Measurements from ENCODE around the gene KRTAP10-8. TPM values are rescaled to one million over a fixed set of nuclear protein-coding genes. Genes with fewer than 3 reads are reported as not detected.
"Not testable (repeated sequence)": the region's sequence is repeated elsewhere in the genome, so short reads cannot be mapped to it uniquely, and the experiment has no call there.

Gene KRTAP10-8
- total RNA-seq, 1 experiment from 2014 or later = not detected

DNA sequence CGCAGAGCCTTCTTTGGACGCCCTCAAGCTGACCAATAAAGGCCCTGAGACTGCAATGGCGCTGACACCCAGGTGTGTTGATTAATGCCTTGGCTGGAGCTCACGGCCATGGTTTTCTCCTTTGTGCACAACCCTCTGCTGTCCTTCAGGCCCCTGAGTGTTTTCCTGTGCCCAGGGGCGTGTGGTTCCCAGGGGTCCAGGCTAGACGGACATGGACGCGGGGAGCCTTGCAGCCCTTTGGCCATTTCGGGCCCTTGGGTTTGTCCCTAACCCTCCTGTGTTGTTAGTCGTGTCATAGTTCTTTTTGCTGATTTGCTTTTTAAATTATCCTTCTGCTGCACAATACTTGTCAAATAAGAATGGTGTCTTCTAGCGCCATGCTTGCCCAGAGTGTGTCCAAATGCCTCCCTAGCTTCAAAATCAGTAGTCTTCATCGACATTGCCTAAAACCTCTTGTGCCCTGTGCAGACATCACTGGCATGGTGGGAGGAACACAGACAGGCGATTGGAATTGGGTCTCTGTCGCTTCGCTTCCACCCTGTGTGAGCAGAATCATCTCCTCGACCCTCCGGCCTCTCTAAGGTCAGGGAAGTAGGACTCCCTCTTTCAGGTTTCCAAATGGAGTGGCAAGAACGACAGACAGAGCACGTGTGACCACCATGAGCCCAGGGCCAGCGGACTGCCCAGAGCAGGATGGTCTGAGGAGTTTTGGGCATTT is 36.4 kb upstream of the KRTAP10-8 start:
- DNase-seq (ENCODE audit: low read depth, low spot score) = no peak
- in situ Hi-C loops (cut with HindIII; ENCODE audit: low pct_unique_long_range_greater_than_20kb, low sequenced_read_pairs) = no loop called here

DNA sequence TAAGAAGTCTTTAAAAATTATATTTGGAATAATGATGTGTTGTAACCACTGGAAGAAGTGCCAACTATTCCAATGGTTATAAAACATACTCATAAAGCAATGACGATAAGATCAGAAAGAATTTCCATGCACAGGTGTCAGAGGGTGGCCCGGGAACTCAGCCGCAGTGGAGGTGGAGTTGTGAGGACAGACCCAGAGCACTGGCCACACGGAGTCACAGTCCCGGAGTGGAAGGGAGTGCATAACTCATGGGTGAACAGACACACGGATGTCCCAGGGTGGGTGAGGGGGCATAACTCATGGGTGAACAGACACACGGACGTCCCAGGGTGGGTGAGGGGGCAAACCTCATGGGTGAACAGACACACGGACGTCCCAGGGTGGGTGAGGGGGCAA is 35.9 kb upstream of the KRTAP10-8 start:
- no peak for DNase-seq (ENCODE audit: low read depth, low spot score)
- in situ Hi-C loops (cut with HindIII; ENCODE audit: low pct_unique_long_range_greater_than_20kb, low sequenced_read_pairs) = no loop called here

DNA sequence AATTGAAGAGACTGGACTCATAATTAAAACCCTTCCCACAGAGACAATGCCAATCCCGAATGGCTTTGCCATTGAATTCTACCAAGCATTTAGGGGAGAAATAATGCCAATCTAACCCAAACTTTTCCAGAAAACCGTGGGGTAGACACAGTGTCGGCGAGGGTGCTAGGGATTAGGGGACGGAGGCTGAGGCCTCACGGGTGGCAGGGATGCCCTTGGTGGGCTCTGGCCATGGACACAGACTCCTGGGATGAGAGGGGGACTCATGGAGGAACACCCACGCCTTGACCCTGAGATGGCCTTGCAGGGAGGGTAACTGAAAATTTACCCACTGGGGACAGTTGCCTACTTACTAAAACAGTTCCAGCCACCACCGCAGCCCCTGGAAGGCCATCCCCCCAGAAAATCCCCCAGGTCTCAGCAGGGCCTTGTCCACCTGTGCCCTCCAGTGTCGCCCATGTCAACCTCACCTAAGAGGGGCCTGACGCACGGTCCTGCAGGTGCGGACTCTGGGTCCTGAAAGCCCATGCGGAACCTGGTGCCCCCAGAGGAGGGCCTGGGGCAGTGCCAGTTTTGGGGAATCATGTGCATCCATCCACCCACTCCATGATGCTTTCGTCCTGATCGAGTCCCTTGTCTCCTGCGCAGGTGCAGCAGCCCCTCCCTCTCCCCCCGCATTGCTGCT is 33.4 kb upstream of the KRTAP10-8 start:
- no peak for DNase-seq (ENCODE audit: low read depth, low spot score)

DNA sequence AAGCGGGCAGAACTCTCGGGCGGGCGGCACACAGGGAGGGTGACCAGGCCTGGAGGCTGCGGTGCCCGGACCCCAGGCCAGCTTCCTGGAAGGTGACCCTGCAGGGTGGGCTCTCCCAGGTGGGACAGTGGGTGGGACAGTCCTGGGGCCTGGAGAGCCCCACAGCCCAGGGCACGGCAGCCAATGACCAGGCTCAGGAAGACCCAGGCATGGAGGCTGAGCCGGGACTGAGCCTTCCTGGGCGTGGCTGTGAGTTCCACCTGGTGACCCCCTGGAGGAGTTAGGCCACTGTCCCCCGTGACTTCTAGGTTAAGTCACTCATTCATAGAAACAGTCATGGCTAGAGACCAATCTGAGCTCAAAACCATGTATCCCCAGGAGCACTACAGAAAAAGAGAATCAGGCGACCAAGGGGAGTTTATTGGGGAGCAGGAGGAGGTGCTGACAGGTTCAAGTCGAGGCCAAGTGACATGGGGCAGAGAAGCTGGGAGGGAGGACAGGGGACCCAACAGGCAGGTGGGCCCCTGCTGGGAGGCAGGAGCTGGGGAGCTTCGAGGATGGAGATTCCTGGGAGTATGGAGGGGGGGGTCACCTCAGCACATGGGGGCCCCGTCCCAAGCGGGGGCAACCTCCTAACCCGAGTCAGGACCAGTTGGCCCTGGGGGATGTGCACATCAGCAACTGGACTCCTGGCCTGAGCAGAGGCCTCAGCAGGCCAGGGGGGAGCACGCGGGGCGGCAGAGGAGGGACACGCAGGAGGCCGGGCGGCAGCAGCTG is 32.6 kb upstream of the KRTAP10-8 start:
- in situ Hi-C loops (cut with HindIII; ENCODE audit: low pct_unique_long_range_greater_than_20kb, low sequenced_read_pairs) = no loop called here
- no peak for DNase-seq (ENCODE audit: low read depth, low spot score)

More for the DNA sequence above, 33.4 kb upstream of the KRTAP10-8 start:
- in situ Hi-C loops (cut with HindIII; ENCODE audit: low pct_unique_long_range_greater_than_20kb, low sequenced_read_pairs) = no loop called here

DNA sequence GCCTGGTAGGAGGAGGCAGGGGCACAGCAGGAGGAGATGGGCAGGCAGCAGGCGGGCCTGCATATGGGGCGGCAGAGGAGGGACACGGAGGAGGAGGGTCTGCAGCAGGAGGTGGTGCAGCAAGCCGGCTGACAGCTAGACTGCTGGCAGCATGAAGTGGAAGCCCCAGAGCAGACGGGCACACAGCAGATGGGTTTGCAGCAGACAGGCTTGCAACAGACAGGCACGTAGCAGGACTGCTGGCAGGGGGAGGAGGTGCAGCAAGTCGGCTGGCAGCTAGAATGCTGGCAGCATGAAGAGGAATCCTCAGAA is 32.1 kb upstream of the KRTAP10-8 start:
- DNase-seq (ENCODE audit: low read depth, low spot score) = no peak
- in situ Hi-C loops (cut with HindIII; ENCODE audit: low pct_unique_long_range_greater_than_20kb, low sequenced_read_pairs) = no loop called here

DNA sequence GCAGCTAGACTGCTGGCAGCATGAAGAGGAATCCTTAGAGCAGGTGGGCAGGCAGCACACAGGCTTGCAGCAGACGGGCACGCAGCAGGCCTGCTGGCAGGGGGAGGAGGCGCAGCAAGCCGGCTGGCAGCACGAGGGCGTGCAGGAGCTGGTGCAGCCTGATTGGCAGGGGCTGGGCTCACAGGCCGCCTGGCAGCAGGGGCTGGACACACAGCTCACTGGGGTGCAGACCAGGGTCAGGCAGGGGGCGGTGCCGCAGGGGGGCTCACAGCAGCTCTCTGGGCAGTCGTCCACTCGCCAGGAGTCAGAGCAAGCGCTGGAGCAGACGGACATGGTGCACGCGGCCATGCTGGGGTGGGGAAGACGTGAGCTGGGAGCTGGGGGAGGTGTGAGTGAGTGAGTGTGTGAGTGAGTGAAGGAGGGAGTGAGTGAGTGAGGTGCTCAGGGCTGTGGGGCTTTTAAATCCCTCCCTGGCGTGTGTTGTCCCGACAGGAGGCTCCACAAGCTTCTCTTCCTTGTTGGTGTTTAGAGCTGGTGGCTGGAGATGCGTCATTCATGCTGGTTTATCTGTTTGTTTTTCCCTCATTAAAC is 31.6 kb upstream of the KRTAP10-8 start, which contains the start of gene KRTAP10-5:
Gene KRTAP10-5, minus strand, starts transcription at position 374 of the 591 bp plus-strand sequence. Its CDS starts 26 bp downstream, at position 348.
- in situ Hi-C loops (cut with HindIII; ENCODE audit: low pct_unique_long_range_greater_than_20kb, low sequenced_read_pairs); DNase-seq (ENCODE audit: low read depth, low spot score): not testable (repeated sequence)

DNA sequence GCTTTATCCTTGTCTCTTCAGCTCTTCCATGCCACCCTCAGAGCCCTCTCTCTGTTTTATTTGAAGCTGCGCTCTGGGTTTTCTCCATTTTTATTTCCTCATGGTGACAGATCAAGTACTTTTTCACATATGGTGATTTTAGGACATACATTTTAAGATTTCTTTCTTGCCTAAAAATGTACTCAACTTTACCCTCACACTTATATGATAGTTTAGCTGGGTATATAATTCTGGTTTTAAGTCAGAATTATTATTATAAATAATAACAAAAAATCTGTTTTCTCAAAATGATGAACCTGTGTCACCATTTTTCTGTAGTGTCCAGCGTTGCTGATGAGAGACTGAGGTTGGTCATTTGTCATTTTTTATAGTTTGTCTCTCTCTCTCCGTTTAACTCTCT is 30.7 kb upstream of the KRTAP10-8 start:
- in situ Hi-C loops (cut with HindIII; ENCODE audit: low pct_unique_long_range_greater_than_20kb, low sequenced_read_pairs) = no loop called here
- DNase-seq (ENCODE audit: low read depth, low spot score) = no peak

DNA sequence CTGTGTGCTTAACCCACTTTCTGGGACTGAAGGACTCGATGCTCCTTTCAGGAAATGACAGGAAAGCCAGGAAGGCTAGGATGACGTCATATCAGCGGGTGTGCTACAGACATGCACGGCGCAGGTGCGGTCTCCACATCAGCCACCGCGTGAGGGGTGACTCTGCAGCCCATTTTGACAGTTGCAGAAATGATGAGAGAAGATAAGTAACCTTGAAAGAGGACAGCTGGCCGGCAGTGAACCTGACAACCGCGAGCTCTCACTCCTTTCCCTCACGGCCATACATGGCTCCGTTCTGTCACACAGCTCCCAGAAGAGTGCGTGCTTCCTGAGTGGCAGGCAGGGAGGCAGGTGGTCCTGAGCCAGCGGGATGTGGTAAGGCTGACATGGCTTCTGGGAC is 29.8 kb upstream of the KRTAP10-8 start:
- in situ Hi-C loops (cut with HindIII; ENCODE audit: low pct_unique_long_range_greater_than_20kb, low sequenced_read_pairs) = no loop called here
- DNase-seq (ENCODE audit: low read depth, low spot score) = no peak

DNA sequence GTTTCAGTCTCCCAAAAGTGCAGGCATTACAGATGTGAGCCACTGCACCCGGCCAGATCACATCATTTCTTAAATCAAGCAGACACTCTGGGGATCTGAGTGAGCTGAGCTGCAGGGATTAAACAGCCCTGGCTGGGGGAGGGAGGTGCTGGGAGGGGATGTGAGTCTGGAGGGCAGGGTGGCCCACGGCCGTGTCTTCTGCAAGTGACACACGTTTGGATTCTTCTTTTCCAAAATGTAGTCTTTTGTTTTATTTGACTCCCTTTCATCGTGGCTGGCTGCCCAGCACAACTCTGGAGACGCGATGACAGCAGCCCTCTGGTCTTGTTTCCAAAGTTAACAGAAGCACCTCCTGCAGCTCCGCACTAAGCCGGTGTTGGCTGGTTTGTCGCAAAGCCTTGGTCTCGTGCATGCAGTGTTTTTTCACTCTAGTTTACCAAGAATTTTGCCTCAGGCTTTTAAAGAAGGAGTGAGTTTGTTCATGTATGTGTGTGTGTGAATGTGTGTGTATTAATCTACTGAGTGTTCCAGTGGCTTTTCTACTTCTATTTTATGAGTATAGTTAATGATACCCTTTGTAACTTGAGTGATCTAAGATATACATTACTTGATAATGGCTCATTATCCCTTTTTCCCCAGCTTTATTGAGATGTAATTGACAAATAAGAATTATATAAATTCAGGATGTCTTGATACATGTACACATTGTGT is 28.6 kb upstream of the KRTAP10-8 start:
- in situ Hi-C loops (cut with HindIII; ENCODE audit: low pct_unique_long_range_greater_than_20kb, low sequenced_read_pairs) = no loop called here
- no peak for DNase-seq (ENCODE audit: low read depth, low spot score)

DNA sequence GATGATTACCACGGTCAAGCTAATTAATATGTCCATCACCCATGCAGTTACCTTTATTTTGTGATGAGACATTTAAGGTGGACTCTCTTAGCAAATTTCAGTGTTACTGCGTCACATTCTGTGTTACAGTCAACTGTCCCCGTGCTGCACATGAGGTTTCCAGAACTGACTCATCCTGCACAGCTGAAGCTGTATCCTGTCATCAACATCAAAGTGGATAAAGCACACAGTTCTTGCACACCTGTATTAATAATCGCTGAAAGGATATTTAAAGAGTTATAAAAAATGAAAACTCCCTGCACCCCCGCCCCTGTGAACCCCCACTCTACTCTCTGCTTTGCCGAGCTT is 28.1 kb upstream of the KRTAP10-8 start:
- DNase-seq (ENCODE audit: low read depth, low spot score) = no peak
- in situ Hi-C loops (cut with HindIII; ENCODE audit: low pct_unique_long_range_greater_than_20kb, low sequenced_read_pairs) = no loop called here

DNA sequence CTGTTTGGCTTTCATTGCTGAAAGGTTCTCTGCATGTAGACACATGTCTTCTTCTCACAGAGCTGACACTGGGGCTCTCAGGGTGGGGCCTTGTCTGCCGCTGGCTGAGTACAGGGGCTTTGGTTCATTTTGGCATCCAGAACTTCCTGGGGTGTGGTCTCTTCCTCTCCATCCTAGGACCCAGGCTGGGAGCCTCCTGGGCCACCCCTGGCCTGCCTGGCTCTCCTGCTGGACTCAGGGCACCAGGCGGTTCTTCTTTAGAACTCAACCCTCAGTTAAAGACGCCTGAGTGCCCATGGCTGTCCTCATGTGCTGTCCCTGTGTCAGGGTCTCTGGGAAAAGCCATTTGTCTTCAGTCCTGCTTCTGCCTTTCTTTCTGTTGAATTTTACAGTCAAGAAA is 26.0 kb upstream of the KRTAP10-8 start:
- in situ Hi-C loops (cut with HindIII; ENCODE audit: low pct_unique_long_range_greater_than_20kb, low sequenced_read_pairs) = no loop called here
- no peak for DNase-seq (ENCODE audit: low read depth, low spot score)

DNA sequence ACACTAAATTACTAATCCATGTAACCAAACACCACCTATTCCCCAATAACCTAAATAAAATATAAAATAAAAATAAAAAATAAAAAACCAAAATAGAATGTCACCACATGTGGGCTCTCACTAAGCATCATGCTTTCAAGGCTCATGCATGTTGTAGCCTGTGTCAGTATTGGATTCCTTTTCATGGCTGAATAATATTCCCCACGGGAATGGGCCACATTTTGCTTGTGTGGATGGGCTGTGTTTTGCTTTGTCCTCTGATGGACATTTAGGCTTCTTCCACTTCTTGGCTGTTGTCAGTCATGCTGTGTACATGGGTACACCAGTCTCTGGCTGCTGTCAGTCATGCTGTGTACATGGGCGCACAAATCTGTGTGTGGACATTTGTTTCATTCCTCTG is 22.8 kb upstream of the KRTAP10-8 start:
- DNase-seq (ENCODE audit: low read depth, low spot score) = no peak
- in situ Hi-C loops (cut with HindIII; ENCODE audit: low pct_unique_long_range_greater_than_20kb, low sequenced_read_pairs) = no loop called here

DNA sequence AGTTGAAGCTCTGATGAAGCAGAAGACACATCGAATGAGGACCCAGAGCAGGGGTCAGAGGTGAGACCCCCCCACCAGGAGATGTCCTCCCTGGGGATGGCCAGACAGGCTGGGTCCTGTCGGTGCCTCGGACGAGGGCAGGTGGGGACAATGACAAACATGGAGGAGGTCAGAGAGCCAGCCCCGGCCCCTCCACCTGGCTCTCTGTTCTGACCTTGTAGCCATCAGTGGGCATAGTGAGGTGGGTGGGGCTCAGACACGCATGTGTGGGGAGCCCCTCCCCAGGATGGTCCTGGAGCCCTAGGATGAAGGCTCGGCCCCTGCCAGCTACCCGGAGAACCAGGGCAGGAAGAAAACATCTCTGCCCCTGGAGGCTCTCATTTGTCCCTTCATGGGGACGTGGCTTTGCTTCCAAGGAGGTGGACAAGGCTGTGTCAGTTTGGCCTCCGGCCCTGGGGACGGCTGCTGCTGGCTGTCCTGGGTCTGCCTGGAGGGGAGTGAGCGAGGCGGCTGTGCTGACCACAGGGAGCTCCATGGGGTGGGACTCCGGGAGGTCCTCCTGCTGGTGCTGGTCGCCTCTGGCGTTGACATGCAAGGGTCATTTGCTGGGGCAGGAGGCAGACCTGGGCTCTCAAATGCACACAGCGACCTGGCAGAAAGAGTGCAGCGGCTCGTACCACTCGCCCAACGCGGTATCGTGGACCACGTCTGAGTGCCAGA is 22.1 kb upstream of the KRTAP10-8 start:
- in situ Hi-C loops (cut with HindIII; ENCODE audit: low pct_unique_long_range_greater_than_20kb, low sequenced_read_pairs) = no loop called here
- no peak for DNase-seq (ENCODE audit: low read depth, low spot score)

DNA sequence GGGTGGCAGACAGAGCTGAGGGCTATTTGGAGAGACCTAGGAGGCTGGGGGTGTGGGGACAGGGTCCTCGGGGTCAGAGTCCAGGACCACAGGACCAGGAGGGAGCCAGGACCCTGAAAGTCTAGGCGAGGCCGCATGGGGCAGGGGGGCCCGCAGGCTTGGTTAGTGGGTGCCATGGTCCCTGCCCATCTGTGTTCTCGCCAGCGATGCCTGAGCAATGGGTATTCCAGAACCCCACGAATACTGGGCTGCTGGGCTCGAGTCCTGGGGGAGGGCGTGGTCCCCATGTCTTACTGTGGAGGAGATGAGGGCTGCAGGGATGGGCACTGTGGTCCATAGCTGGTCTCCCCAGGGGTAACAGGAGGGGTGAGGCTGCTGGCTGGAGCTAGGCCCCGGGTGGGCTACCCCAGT is 21.6 kb upstream of the KRTAP10-8 start:
- in situ Hi-C loops (cut with HindIII; ENCODE audit: low pct_unique_long_range_greater_than_20kb, low sequenced_read_pairs) = no loop called here
- DNase-seq (ENCODE audit: low read depth, low spot score) = no peak

DNA sequence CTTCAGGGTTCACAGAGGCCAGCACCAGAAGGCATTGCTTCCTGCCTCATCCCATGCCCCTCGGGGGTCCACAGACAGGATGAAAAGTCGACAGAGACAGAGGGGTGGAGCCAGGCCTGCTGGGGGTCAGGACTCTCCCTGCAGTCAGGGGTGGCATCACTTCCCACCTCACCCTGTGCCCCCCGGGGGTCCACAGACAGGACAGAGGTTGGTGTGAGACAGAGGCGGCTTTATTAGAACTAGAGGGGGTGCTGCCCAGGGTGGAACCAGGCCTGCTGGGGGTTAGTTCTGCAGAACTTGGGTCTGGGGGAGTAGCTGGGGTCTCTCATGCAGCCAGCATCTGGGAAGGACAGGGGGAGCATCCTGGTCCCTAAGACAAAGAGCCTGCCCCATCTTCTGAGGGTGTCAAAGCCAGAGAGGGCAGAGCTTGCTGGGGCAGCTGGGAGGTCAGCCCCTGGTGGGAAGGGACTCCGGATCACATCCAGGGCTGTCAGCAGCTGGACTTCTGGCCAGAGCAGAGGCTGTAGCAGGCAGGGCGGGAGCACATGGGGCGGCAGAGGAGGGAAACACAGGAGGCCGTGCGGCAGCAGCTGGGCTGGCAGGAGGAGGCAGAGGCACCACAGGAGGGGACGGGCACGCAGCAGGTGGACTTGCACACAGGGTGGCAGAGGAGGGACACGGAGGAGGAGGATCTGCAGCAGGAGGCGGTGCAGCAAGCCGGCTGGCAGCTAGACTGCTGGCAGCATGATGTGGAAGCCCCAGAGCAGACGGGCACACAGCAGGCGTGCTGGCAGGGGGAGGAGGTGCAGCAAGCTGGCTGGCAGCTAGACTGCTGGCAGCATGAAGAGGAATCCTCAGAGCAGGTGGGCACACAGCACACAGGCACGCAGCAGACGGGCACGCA is 20.7 kb upstream of the KRTAP10-8 start:
- DNase-seq (ENCODE audit: low read depth, low spot score); in situ Hi-C loops (cut with HindIII; ENCODE audit: low pct_unique_long_range_greater_than_20kb, low sequenced_read_pairs): not testable (repeated sequence)

DNA sequence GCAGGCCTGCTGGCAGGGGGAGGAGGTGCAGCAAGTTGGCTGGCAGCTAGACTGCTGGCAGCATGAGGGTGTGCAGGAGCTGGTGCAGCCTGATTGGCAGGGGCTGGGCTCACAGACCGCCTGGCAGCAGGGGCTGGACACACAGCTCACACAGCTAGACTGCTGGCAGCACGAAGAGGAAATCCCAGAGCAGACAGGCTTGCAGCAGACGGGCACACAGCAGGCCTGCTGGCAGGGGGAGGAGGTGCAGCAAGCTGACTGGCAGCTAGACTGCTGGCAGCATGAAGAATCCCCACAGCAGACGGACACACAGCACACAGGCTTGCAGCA is 20.1 kb upstream of the KRTAP10-8 start:
- DNase-seq (ENCODE audit: low read depth, low spot score); in situ Hi-C loops (cut with HindIII; ENCODE audit: low pct_unique_long_range_greater_than_20kb, low sequenced_read_pairs): not testable (repeated sequence)

All from SK-MEL-5 (cell line).